Inflammatory macrophage (primary cell): ENCODE results near the gene VGLL3.

ENCODE experiments used
- DNase-seq, 2 donors: peaks; one replicate each; pipeline ENCODE4 v3.0.0-alpha.2; 2020 to 2022

The VGLL3 gene

GRCh38 chr3:86949850-86950249, 41.1 kb downstream of the VGLL3 start:
- DNase-seq = no peak

- no peak for DNase-seq
Measured at GRCh38 chr3:86948822-86949221, 42.1 kb downstream of the VGLL3 start.

DNA sequence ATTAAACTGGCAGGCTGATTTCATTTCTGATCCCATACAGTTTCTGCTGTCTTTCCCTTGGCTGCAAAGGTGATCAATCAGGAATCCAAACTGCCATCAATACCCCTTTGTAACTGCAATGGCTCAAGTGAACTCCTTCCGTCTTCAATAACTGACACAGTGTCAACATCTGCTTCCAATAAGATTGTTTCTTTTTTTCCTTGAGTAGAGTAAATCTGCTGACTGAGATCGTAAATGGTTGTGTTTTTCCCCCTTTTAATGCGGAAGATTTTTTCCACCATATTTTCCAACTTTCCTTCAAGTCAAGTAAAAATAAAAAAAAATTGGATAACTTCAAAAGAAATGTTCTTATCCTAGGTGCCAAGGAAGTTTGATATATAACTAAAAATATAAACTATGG, 48.7 kb downstream of the VGLL3 start:
- DNase-seq = no peak

GRCh38 chr3:86938416-86939105, 52.4 kb downstream of the VGLL3 start:
- no peak for DNase-seq

GRCh38 chr3:86937306-86937791, 53.6 kb downstream of the VGLL3 start:
- DNase-seq = no peak

- no peak for DNase-seq
Measured at GRCh38 chr3:86934851-86935250, 56.1 kb downstream of the VGLL3 start.

DNA sequence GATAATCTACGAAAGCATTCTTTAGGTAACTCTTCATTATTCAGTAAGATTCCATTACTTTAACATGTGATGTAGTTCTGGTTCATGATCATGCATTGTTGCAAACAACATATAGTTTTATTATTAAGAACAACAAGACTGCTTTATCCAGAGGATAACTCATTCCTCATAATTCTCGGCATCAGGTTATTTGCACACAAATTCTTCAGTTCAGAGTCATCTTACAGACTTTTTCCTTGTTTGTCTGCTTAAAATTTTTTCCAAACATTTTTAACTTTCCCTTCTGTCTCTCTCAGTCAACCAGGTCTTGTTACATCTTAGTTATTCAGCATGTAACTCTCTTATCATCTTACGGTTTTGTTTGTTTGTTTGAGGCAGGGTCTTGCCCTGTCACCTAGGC, 60.1 kb downstream of the VGLL3 start:
- no peak for DNase-seq

DNA sequence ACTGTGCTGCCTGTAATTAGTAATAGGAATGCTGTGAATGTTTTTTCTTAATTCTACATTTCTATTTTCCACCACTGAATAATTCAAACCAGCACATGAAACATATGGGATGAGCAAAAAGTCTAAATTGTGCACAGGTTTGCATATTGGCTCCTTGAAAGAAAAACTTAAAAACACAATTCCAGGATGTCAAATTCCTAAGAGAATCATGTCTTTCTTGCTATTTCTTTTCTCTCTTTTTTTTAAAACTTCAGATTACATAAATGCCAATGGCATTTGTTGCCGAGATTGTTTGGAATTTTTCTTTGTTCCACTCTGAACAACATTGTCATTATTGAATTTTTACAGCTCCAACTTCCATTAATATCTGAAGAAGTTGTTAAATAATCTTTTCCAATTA, 60.8 kb downstream of the VGLL3 start:
- no peak for DNase-seq

GRCh38 chr3:86929046-86929445, 61.9 kb downstream of the VGLL3 start:
- DNase-seq = no peak

GRCh38 chr3:86923071-86923491, 67.9 kb downstream of the VGLL3 start:
- DNase-seq = no peak

GRCh38 chr3:86921971-86922680, 68.8 kb downstream of the VGLL3 start:
- no peak for DNase-seq

- DNase-seq = no peak
Measured at GRCh38 chr3:86914670-86915069, 76.3 kb downstream of the VGLL3 start.

DNA sequence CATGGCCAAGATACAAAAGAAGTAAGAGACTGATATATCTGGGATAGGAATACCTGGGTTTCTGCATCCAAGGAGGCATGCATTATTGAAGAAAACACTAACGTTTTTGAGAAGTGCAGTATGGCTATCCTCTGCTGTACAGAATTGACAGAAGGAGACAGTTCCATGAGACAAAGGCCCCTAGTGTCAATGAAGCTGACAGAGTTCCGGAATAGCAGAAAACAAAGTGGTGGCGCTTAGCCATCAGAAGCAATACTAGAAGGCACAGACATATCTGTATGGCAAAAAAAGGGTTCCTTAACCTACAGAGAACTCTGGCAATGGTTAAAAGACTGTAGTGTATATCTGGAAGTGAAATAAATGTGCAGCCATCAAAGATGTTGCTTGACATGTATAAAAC, 77.8 kb downstream of the VGLL3 start:
- DNase-seq = no peak

DNA sequence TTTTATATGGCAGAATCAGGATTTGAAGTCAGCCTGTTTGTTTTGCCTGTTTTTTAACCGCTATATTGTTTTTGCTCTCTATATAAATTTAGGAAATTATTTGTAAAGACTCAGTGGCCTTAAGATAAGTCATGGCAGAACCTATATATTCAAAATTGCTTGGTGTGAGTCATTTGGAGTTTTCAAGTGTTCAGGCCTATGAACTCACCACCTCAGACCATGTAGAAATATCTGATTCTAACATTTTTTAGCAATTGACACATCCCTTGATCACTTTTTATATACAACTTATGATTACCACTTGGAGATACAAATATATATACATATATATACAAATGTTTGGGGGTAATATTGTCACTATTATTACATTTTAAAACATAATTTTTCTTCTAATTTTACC, 95.7 kb downstream of the VGLL3 start:
- no peak for DNase-seq

DNA sequence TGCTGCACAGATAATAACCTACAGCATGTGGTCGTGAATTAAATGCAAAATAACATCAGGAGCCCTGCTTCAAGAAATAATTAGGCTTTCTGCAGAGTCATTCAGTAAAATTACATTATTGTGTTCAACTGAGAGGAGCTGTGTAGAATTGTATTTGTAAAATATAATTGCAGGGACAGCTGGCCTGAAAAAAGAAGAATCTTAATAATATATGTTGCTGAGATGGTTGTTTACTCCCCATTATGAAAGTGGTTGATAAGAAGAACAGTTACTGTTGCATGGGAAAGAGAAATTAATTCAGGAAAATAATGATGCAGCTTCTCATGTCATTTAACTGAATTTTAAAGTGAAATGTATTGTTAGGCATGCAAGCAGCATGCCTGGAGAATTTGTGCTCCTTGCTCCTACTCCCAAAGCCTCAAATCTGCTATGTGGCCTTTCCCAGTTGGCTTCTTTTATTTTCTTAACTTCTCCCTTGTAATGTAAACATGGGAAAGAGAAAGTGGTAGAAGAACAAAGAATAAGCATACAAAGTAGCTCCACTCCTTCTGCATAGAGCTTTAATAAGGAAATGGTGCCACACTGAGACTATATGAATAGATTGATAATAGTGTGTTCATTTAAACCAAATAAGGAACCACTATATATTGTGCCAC, 100.1 kb downstream of the VGLL3 start:
- no peak for DNase-seq
